Erythroblast (primary cell): ENCODE measurements around the gene DPH2.

Experiments
- GATA1 ChIP-seq: IDR thresholded peaks from 2 replicates; pipeline ENCODE4 v1.6.1; 2011; ENCODE audit warnings: low read depth, mild to moderate bottlenecking, control low read depth, low read length, moderate library complexity
- POLR2A ChIP-seq: IDR thresholded peaks from 2 replicates; pipeline ENCODE4 v1.6.1; 2011; ENCODE audit warnings: mild to moderate bottlenecking, low read length

DNA sequence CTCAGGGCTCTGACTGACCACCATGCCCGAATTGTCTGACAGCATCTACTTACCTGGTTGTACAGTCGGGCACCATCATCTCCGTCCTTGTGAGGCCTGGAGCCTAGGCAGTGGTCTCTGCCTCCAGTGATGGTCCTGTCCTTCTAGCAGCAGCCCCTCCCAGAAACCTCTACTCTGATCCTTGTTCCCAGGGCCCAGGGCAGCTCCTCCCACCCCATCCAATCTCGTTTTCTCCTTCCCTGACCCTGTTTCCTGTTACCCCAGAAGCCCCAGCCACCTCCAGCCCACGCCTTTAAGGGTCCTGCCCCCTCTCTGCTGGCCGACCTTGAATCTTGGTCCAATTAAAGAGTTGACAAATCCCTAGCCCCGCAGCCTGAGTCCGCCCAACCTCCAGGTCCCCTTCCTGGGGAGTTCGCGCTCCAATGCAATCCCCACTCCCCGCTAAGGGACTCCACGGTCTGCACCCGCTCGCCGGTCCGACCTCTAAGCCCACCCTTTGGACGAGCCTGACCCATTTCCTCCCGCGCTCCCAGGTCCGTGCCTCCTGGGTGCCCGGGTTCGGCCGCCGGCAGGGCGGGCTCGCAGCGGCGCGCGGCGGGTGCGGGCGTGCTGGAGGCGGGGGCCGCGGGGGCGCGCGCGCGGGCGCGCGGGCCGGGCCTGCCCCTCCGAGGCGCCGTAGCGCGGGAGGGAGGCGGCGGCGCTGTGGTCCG, 8.9 kb downstream of the DPH2 start, which contains the start of gene B4GALT2:
- TF ChIP-seq POLR2A (peak; percentile 11), GATA1 (no peak)
